Measurements from ENCODE around the gene NCKAP5.

DNA sequence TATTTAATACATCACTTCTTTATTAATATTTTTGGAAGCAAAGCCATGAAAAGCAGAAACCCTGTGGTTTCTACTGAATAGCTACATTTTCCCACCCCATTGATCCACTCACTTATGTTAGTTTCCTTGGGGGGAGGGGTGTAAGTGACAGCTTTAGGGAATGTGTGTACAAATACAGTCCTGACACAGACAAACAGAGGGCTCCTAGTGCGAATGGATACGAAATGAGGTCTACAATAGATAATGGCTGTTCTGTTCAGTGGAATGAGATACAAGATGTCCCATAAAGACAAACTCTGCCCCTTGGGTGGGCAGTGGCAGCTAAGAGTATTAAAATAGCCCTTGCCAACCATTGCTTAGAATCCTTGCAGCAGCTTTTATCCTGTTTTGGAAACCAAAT, 312.9 kb downstream of the NCKAP5 start:
- TF ChIP-seq, protein P1, sequence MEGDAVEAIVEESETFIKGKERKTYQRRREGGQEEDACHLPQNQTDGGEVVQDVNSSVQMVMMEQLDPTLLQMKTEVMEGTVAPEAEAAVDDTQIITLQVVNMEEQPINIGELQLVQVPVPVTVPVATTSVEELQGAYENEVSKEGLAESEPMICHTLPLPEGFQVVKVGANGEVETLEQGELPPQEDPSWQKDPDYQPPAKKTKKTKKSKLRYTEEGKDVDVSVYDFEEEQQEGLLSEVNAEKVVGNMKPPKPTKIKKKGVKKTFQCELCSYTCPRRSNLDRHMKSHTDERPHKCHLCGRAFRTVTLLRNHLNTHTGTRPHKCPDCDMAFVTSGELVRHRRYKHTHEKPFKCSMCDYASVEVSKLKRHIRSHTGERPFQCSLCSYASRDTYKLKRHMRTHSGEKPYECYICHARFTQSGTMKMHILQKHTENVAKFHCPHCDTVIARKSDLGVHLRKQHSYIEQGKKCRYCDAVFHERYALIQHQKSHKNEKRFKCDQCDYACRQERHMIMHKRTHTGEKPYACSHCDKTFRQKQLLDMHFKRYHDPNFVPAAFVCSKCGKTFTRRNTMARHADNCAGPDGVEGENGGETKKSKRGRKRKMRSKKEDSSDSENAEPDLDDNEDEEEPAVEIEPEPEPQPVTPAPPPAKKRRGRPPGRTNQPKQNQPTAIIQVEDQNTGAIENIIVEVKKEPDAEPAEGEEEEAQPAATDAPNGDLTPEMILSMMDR (IDR thresholded peaks at IDR 0.05), result no peak
- TF ChIP-seq POLR2A (IDR thresholded peaks at IDR 0.05), result no peak

Measured in upper lobe of left lung (tissue), 4 donors.